ENCODE results near the gene U2AF1.
"Not testable (repeated sequence)": the region's sequence is repeated elsewhere in the genome, so short reads cannot be mapped to it uniquely, and the experiment has no call there.

Gene U2AF1

DNA sequence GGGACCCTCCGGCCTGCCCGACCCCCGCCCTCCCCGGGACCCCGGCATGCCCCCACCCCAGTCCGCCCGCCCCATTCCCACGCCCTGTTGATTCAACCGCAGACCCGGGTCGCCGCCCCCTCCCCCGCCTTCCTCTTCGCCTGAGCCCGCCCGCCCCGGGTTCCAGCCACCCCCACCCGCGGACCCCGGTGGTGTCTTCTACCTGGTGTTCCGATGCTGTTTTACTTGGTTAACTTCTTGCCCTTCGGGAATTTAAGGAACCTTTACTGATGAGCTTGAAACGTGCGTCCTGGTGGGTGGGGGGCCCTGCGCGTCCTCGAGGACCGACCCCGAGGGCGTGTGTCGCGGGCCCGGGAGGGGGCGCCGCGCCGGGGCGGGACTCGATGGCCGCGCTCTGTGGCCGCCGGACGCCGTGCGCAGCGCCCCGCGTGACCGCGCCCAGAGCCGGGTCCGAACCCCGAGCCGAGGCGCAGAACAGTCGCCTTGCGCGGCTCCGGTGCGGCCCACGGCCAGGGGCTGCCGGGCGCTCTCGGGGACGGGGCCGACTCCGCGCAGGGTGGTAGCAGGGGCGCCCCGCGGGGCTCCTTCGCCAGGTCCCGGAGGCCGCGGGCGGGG is 31.2 kb downstream of the U2AF1 start:
- not testable (repeated sequence) for DNase-seq

DNA sequence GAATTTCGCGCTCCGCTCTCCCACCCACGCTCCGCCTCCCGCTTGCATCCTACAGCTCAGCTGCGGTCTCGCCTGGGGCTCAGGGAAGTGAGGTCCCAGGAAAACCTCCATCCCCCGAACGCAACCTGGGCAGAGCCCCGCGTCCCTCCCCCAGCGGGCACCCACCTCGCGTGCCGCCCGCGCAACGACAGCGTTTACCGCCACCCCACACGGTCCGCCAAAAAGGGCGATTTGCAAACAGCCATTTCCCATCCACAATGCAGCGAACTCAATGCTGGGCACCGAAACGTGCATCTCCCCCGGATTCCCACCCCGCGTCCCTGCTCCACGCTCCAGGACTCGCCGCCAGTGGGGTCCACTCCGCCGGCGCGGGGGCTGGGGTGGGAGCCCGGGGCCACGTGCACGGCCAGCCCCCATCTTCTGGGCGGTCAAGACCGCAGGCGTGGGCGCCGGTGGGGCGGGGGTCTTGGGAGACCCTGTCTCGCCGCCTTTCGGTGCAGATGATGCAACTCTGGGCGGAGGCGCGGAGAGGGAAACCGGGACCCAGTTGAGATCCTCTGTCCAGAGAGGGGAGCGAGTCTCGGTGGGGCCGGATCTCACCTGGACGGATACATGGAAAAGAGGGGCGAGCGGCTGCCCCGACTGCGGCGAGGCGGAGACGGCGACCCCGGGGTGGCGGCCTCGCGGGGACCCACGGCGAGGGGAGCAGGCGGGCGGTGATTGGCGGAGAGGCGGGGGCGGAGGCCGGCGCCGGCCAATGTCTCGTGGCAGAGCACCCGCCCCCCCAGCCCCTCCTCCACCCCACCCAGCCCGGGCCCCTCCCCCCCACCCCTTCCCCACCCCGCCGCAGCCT is 32.0 kb downstream of the U2AF1 start, which contains the start of gene CBS:
CBS (minus strand) TSS at position 666 of the 853 bp plus-strand sequence. CDS start 3,642 bp downstream, outside the sequence.
- DNase-seq = not testable (repeated sequence)

DNA sequence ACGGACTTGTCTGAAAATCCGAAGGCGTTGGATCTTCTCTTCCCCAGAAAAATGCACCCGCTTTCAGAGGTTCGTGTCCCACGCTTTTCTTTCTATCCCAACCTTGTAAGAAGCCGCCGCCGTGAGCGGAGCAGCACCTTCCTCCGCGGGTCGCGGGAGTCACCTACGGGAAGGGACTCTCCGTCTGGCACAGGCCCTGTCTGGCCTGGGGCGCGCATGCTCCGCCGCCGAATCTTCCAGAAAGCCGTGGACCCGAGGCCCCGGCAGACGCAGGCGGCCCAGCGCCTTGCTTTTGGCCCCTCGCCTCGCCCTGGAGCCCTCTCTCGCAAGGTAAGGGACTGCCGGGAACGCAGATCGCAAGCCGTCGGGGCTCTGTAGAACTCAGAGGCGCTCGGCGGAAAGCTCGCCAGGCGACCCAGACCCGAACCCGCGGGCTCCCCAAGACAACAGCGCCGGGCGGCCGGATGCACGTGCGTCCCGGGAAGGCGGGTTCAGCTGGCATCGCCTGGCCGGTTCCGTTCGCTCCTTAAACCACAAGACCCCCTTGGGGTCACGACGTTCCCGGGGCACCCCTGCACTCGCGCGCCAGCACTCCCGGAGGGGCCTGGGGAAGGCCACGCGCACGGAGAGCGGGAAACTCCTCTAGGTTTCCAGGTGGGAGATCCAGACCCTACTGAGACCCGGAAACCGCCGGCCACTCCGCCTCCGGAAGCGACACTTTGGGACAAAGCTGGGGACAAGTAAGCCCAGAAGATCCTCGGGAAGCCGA is 32.8 kb downstream of the U2AF1 start:
- DNase-seq = not testable (repeated sequence)

DNA sequence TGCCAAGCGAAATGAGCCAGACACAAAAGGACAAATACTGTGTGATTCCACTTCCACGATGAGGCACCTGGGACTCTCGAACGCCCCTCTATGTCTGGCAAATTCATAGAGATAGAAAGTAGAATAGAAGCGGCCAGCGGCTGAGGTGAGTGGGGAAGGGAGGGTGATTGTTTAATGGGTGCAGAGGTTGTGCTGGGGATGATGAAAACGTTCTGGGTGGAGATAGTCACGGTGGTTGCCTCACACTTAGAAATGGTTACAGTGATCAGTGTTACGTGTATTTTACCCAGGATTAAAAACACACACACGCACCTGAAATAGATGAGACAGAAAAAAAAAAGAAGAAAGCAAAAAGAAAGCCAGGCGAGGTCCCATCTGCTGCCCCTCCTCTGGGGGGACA is 34.6 kb downstream of the U2AF1 start:
- DNase-seq = not testable (repeated sequence)

- DNase-seq = not testable (repeated sequence)
These were observed 37.7 kb downstream of the U2AF1 start for GRCh38 chr21:43069682-43070081.

DNA sequence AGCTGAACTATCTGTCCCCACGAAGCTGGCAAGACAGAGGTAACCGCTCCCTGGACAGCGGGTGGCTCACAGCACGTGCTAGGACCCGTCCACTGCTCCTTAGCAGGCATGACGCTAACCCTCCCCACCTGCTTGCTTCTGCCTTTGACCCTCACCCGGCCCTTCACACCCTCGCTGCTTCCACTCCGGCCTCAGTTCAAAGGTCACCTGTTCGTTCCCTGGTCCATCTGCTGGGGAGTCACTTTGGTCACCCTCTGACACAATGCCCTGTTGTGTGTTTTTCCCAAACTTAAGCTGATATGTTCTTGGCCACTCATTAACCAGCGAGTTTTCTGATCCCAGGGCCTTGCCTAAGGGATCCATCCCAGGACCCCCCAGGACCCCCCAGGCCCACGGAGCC is 39.3 kb downstream of the U2AF1 start:
- not testable (repeated sequence) for DNase-seq

DNA sequence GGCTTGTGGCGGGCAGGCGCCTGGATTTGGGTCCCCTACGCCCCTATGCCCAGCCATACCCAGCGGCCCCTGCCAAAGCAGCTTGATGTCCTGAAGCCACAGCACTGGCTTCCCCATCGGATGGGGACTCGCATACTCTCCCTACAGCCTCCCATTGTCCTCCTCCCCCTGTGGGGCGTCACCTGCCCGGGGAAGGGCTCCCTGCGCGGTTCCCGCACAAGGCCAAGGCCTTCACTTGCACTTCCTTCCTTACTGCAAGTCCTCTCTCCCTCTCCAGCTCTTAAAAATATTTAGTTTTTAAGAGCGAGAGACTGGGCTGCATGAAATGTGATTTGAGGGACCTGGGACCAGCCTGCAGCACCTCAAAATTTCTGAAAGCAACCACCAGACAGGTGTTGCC is 40.7 kb downstream of the U2AF1 start:
- DNase-seq = not testable (repeated sequence)

DNA sequence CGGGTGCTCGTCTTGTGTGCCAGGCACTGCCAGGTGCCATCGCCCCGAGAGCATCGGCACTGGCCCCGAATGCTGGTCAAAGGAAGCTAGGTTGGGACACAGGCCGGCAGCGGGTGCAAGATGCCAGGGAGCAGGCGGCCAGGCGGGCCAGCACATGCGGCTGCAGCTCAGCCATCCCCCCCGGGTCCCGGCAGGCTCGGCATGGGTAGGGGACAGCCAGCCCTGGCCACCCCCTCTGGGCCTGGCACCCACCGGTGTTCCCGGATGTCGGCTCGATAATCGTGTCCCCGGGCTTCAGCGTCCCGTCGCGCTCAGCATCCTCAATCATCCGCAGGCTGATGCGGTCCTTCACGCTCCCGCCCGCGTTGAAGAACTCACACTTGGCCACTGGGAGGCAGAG is 41.4 kb downstream of the U2AF1 start:
- not testable (repeated sequence) for DNase-seq

GRCh38 chr21:43064265-43064917 is 43.0 kb downstream of the U2AF1 start:
- DNase-seq = not testable (repeated sequence)

- not testable (repeated sequence) for DNase-seq
These were observed 44.3 kb downstream of the U2AF1 start for GRCh38 chr21:43062955-43063664.

GRCh38 chr21:43053112-43053511 is 54.3 kb downstream of the U2AF1 start:
- DNase-seq = not testable (repeated sequence)

DNA sequence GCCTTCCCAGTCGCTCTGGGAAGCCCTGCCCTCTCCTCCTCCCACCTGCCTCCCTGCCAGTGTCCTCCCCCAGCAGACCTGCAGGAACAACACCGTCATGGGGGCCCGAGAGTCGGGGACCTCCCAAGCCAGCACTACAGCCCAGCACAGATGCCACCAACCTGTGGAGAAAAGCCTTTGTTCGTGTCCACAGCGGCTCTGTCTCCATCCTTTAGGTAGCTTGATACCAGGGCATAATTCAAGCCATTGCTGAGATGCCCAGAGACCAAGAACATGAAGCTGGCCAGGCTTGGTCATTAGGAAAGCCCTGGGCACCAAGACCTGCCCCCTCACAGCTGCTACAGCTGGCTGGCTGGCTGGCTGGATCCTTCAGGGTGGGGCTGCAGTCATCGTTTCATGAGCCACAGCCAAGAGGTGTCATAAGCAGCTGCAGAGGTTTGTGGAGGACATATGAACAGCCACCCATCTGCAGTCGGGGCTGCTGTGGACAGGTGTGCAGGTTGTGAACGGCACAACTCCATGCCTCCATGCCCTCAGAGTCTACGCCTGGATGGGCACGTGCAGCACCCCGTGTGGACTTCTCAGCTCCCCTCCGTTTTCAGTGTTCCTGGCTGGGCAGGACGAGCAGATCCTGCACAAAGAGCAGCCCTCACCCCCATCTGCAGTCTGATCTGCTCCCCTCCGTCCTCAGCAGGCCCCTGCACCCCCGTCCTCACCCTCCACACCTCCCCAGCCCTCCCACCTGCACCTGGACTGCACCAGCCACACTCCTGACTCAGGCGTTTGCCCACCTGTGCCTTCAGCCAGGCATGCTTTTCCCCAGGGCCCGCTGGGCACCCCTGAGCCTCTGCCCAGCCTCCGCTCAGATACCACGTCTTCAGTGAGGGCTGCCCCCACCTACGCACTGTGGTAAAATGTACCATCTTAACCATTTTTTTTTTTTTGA is 61.2 kb downstream of the U2AF1 start:
- not testable (repeated sequence) for DNase-seq

DNA sequence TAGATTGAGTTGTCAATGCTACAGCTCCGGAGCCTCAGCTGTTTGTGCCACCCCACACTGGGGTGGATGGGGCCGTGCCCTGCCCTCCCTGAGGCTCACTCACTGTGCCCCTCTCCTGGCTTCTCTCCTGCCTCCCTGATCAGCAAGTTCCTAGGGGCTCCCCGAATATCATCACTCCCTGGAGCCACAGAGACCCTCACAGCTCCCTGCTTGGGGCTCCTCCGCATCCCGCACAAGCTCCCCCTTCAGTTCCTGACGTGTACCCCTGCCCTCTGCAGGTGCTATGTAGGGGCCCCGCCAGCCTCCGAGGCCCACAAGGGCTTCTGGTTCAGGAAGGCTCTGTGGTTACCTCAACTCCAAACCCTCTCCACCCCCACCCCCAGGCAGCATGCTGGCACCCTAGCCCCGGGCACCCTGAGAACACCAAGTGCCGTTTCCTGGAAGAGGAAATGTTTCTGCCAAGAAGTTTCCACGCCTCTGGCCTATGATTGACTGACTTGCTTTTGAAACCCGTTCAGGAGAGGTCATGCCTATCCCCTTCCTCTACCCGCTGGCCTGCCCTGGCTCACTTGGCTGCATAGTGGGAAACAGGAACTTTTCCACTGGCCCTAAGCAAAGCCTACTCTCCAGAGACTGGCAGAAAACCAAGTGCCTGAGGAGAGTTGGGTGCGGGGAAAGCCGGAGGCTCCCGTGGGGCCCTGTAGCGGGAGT is 62.0 kb downstream of the U2AF1 start:
- not testable (repeated sequence) for DNase-seq

GRCh38 chr21:43044547-43044946 is 62.8 kb downstream of the U2AF1 start:
- DNase-seq = not testable (repeated sequence)

DNA sequence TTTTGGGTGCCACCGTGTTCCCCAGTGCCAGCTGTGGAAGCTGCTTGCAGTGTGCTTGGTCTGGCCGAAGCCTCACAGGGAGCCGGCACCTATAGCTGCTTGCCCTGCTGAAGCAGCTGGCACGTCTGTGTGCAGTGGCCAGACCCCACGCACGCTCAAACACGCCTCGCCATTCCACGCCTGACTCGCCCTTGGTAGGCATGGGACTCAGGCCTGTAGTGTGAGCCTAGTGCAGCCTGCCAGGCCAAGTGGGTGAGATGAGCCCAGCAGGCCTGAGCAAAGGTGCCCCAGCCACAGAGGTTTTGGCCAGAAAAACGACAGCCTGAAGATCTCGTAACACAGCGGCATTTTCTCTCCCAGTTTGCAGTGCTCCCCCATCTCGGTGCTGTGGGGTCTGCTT is 64.1 kb downstream of the U2AF1 start:
- not testable (repeated sequence) for DNase-seq
